Hepatocyte (in vitro differentiated cells): Measurements from ENCODE around the gene MBOAT7. TPM values are rescaled to one million over a fixed set of nuclear protein-coding genes. Genes with fewer than 3 reads are reported as not detected.

Source experiments
- DNase-seq: peaks from one replicate; pipeline ENCODE4 v3.0.0-alpha.2; 2016; ENCODE audit warnings: low spot score
- H2AFZ ChIP-seq: fragments of 200-600 bp; sonication (generic); 2 replicates; pipeline ENCODE4 v1.6.0; 2016; ENCODE audit warnings: antibody characterized with exemption, mild to moderate bottlenecking
- H3K27ac ChIP-seq: fragments of 200-600 bp; sonication (generic); 2 replicates; pipeline ENCODE4 v1.5.1; 2016; ENCODE audit warnings: mild to moderate bottlenecking
- H3K27me3 ChIP-seq: fragments of 200-600 bp; sonication (generic); 2 replicates; pipeline ENCODE4 v1.6.1; 2016
- H3K36me3 ChIP-seq: fragments of 200-600 bp; sonication (generic); replicated peaks from 2 replicates; pipeline ENCODE4 v1.5.1; 2016; ENCODE audit warnings: low read depth; ENCODE audit not compliant: insufficient read depth
- H3K4me1 ChIP-seq: fragments of 200-600 bp; sonication (generic); 2 replicates; pipeline ENCODE4 v1.5.1; 2016; ENCODE audit warnings: mild to moderate bottlenecking, moderate library complexity; ENCODE audit not compliant: insufficient read depth
- H3K4me2 ChIP-seq: fragments of 200-600 bp; sonication (generic); 2 replicates; pipeline ENCODE4 v1.6.0; 2016
- H3K4me3 ChIP-seq: fragments of 200-600 bp; sonication (generic); 2 replicates; pipeline ENCODE4 v1.5.1; 2016; ENCODE audit warnings: mild to moderate bottlenecking
- H3K79me2 ChIP-seq: fragments of 200-600 bp; sonication (generic); 2 replicates; pipeline ENCODE4 v1.6.0; 2017; ENCODE audit warnings: mild to moderate bottlenecking
- H3K9me2 ChIP-seq: fragments of 200-600 bp; sonication (generic); replicated peaks from 2 replicates; pipeline ENCODE4 v1.6.0; 2017; ENCODE audit warnings: mild to moderate bottlenecking; ENCODE audit not compliant: insufficient read depth
- H3K9me3 ChIP-seq: fragments of 200-600 bp; sonication (generic); 2 replicates; pipeline ENCODE4 v1.5.1; 2016; ENCODE audit warnings: low read depth, mild to moderate bottlenecking
- H4K20me1 ChIP-seq: fragments of 200-600 bp; sonication (generic); 2 replicates; pipeline ENCODE4 v1.6.0; 2016; ENCODE audit warnings: mild to moderate bottlenecking; ENCODE audit not compliant: insufficient read depth, poor library complexity, severe bottlenecking
- EZH2 ChIP-seq: fragments of 200-600 bp; sonication (generic); IDR thresholded peaks from 2 replicates; pipeline ENCODE4 v1.6.1; 2016; ENCODE audit warnings: antibody characterized with exemption, mild to moderate bottlenecking, borderline replicate concordance
- EZH2phosphoT487 ChIP-seq: fragments of 200-600 bp; sonication (generic); IDR thresholded peaks from one replicate; pipeline ENCODE4 v1.6.1; 2018; ENCODE audit warnings: antibody characterized with exemption, mild to moderate bottlenecking, low read depth, moderate library complexity; ENCODE audit not compliant: unreplicated experiment, severe bottlenecking
- WGBS: methylation state at CpG from one replicate; pipeline ENCODE4 v1.1.6; 2016; ENCODE audit warnings: low lambda C conversion rate; ENCODE audit errors: missing lambda C conversion rate; 5-methylcytosine and 5-hydroxymethylcytosine counted together
- polyA plus RNA-seq: library from polyadenylated mRNA; unstranded; fragments of >200 nt; fragmentation: Nextera tagmentation; extraction: Ambion mirVana; gene quantifications from 2 replicates; pipeline ENCODE4 v1.2.1, GENCODE V29; 2016
- total RNA-seq: library from RNA; depleted of rRNA; stranded (reverse); fragments of >200 nt; gene quantifications from 2 replicates; pipeline ENCODE4 v1.2.3, GENCODE V29; 2014
- TF ChIP-seq, protein P1 (sequence below): fragments of 200-600 bp; sonication (generic); IDR thresholded peaks from 2 replicates; pipeline ENCODE4 v1.5.1; 2016; ENCODE audit warnings: antibody characterized with exemption, mild to moderate bottlenecking; ENCODE audit not compliant: poor library complexity

The MBOAT7 gene
- total and polyA plus RNA-seq, 2 experiments from 2014 or later = 93.5 to 179 TPM

DNA sequence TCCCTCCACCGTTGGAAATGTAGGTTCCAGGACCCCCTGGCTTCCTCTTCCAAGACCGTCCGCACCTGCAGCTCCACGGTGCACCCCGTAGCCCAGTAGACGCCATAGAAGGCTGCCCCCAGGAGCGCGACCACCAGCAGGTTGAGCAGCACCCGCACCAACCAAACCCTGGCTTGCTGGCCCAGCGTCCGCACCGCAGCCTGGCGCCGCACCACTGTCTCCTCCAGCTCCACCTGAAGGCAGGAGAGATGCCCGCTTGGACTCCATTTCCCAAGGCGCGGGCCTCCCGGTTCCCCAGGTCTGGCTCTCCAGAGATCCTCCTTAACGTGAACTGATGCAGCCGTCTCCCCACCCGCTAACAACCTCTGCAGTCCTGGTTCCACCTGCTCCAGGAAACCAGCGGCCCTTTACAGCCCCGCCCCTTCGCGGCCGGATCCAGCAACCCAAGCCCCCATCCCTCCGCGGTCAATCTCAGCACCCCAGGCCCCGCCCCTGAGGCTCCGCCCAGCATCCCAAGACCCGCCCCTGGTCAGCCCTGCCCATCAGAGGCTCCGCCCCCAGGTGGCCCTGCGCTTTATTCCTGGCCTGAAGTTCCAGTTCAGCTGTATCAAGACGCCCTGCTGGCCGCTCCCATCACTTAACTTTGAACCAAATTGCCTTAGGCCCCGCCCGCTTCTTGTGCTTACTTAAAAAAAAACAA lies 24.9 kb downstream of the MBOAT7 start:
- Histone ChIP-seq H3K4me3 (no peak overlapping the region), H4K20me1 (no peaks in the 10 kb centered on the region), H3K9me2 (no peaks in the 10 kb centered on the region), H3K79me2 (no peaks in the 10 kb centered on the region), H3K36me3 (no peaks in the 10 kb centered on the region), H3K27ac (no peak overlapping the region), H2AFZ (no peak overlapping the region), H3K4me2 (peak overlapping the region; percentile 67), H3K27me3 (no peaks in the 10 kb centered on the region), H3K9me3 (no peaks in the 10 kb centered on the region), H3K4me1 (peaks cover 11% of the 10 kb centered on the region)
- DNase-seq = peak; percentile 89
- TF ChIP-seq, protein P1, sequence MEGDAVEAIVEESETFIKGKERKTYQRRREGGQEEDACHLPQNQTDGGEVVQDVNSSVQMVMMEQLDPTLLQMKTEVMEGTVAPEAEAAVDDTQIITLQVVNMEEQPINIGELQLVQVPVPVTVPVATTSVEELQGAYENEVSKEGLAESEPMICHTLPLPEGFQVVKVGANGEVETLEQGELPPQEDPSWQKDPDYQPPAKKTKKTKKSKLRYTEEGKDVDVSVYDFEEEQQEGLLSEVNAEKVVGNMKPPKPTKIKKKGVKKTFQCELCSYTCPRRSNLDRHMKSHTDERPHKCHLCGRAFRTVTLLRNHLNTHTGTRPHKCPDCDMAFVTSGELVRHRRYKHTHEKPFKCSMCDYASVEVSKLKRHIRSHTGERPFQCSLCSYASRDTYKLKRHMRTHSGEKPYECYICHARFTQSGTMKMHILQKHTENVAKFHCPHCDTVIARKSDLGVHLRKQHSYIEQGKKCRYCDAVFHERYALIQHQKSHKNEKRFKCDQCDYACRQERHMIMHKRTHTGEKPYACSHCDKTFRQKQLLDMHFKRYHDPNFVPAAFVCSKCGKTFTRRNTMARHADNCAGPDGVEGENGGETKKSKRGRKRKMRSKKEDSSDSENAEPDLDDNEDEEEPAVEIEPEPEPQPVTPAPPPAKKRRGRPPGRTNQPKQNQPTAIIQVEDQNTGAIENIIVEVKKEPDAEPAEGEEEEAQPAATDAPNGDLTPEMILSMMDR = no peak
- 22% methylated on average over 37 of the region's 37 CpGs for WGBS

DNA sequence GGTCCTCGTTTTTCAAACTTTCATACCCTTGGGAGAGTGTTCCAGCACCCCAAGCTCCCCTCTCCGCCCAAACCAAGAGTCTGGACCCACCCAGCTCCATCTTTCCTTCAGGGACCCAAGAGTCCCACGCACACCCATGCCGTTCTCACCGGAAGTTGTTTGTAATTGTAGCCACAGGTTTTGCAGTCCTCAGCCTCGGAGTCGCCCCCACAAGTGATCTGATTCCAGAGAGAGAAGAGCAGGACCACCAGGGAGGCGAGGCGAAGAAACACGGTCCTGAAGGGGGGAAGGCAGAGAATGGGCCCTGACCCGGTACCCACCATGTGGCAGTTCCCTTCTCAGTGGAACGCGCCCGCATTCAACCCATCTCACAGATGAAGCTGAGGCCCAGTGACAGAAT lies 26.5 kb downstream of the MBOAT7 start:
- no peaks in the 10 kb centered on the region for H4K20me1 ChIP-seq
- H3K9me2 ChIP-seq = no peaks in the 10 kb centered on the region
- peaks cover 20% of the 10 kb centered on the region for H3K4me1 ChIP-seq
- peaks cover 12% of the 10 kb centered on the region for H3K79me2 ChIP-seq
- TF ChIP-seq, protein P1 = no peak
- TF ChIP-seq EZH2 (no peak), EZH2phosphoT487 (no peak)
- peak overlapping the region; percentile 45 for H3K27ac ChIP-seq
- no peak overlapping the region for H3K4me3 ChIP-seq
- H2AFZ ChIP-seq = no peak overlapping the region
- no peaks in the 10 kb centered on the region for H3K36me3 ChIP-seq
- H3K4me2 ChIP-seq = peak overlapping the region; percentile 79
- no peaks in the 10 kb centered on the region for H3K9me3 ChIP-seq
- no peak for DNase-seq
- WGBS = 96% methylated on average over 14 of the region's 14 CpGs
- H3K27me3 ChIP-seq = no peaks in the 10 kb centered on the region

DNA sequence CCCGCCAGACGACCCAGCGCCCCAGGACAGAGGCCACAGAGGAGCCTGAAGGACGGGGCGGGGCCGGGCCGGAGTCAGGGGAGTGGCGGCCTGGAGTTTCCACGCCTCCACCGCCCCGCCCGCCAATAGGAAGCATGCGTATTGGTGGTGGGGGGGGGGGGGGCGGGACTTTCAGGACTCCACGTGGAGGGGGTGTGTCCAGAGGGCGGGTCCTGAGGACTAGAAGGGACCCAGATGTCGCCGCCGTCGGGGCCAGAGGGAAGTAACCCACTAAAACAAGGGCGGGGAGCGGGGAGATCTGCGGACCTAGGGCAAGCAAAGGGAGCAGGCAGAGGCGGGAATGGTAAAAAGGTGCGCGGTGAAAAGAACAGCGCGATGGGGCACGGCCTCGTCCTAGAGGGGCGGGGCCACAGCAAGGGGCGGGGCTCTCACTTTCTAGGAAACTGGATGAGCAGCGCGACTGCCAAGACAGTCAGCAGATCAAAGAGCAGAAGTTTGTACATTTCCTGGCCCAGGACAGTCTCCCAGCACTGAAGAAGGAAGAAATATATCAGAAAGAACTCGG lies 27.1 kb downstream of the MBOAT7 start:
- Histone ChIP-seq H3K27me3 (no peaks in the 10 kb centered on the region), H3K4me2 (peak overlapping the region; percentile 79), H3K79me2 (peaks cover 14% of the 10 kb centered on the region), H2AFZ (no peak overlapping the region), H3K9me3 (no peaks in the 10 kb centered on the region), H4K20me1 (no peaks in the 10 kb centered on the region), H3K36me3 (no peaks in the 10 kb centered on the region), H3K4me3 (no peak overlapping the region), H3K9me2 (no peaks in the 10 kb centered on the region), H3K4me1 (peaks cover 20% of the 10 kb centered on the region), H3K27ac (peak overlapping the region; percentile 45)
- no peak for TF ChIP-seq EZH2phosphoT487
- TF ChIP-seq, protein P1 = no peak
- no peak for TF ChIP-seq EZH2
- DNase-seq = peak; percentile 91
- 12% methylated on average over 23 of the region's 35 CpGs for WGBS
